ENCODE data around the gene LOXL1. TPM values are rescaled to one million over a fixed set of nuclear protein-coding genes. Genes with fewer than 3 reads are reported as not detected.

Gene LOXL1
- total and polyA plus RNA-seq, 2 of the 13 experiments (the other 11 are each of a cell fraction or from before 2014, with no cell fraction given), result 0.51 to 1.3 TPM

DNA sequence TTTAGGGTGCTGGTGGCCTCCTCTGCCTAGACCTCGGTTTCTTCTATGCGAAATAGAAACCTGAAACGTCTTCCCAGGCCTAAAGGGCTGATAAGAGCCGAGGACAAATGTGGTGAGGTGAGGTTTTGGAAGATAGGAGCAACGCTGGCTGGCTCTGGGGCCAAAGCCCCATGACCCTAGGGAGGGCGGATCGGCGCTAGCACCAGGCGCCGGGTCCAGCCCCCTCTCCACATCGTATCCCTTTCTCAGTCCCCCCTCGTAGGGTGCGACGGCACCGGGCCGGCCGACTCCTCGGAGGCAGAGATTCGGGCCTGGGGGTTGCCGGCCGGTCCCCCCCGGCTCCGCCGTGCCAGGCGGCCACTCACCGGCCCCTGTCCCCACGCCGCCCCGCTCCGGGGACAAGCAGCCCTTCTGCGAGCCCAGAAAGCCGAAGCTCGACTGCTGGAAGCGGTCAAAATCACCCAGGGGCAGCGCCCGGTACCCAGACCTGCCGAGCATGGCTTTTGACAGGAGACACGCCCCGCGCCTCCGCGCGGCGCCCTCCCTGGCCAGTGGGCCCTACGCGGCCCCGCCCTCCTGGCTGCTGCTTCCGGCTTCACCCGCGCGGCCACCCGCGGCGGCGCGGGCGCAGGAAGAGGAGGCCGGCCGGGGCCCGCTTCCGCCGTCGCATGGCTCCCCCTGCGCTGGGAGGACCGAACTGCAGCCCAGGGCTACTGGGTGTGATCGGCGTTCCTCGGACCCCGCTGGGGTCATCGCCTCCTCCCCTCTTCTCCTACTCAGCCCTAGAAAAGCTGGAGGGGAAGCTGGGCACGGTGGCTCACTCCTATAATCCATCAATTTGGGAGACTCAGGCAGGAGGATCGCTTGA, 65.7 kb downstream of the LOXL1 start, which contains the start of gene STOML1 (continued):
- TF ChIP-seq MXD3 (CRISPR knock-in tag; IDR thresholded peaks at IDR 0.05) (no peak), EEA1 (CRISPR knock-in tag; IDR thresholded peaks at IDR 0.05; ENCODE audit: borderline replicate concordance) (no peak), SMAD1 (CRISPR knock-in tag; IDR thresholded peaks at IDR 0.05; ENCODE audit: borderline replicate concordance, low read depth) (no peak; the same call in 1 of the 2 replicates), ZNF225 (CRISPR knock-in tag; IDR thresholded peaks at IDR 0.05) (no peak)
- TF ChIP-seq, protein P1, sequence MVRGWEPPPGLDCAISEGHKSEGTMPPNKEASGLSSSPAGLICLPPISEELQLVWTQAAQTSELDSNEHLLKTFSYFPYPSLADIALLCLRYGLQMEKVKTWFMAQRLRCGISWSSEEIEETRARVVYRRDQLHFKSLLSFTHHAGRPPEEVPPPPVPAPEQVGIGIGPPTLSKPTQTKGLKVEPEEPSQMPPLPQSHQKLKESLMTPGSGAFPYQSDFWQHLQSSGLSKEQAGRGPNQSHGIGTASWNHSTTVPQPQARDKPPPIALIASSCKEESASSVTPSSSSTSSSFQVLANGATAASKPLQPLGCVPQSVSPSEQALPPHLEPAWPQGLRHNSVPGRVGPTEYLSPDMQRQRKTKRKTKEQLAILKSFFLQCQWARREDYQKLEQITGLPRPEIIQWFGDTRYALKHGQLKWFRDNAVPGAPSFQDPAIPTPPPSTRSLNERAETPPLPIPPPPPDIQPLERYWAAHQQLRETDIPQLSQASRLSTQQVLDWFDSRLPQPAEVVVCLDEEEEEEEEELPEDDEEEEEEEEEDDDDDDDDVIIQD (CRISPR knock-in tag; IDR thresholded peaks at IDR 0.05; ENCODE audit: low read depth), result 0 out of 2 replicates have a peak, but pooled peaks have one; percentile 48

DNA sequence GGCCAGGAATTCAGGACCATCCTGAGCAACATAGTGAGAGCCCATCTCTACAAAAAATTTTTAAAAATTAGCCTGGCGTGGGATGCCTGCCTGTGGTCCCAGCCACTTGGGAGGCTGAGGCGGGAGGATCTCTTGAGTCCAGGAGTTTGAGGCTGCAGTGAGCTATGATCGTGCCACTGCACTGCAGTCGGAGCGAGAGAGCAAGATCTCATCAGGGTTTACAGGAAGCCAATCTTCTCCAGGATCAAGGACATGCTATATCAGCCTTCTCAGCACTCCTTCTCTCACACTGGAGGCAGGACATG, 66.3 kb downstream of the LOXL1 start:
- Histone ChIP-seq H3K4me2 (ENCODE audit: low read depth, low read length) (peak overlapping the region; percentile 81), H3K4me3 (replicated peaks in 1 of 3; ENCODE audit: insufficient read depth in 1 of 3, low read depth in 2 of 3, low read length in 3 of 3) (peak overlapping the region; percentile 42 to 91 (median 53)), H4K20me1 (ENCODE audit: insufficient read depth, low read length) (no peaks in the 10 kb centered on the region), H3K4me1 (ENCODE audit: insufficient read depth, low read length) (peaks cover 47% of the 10 kb centered on the region), H2AFZ (ENCODE audit: low read length) (peak overlapping the region; percentile 88), H3K27ac (ENCODE audit: extremely low read length, insufficient read depth, low read length) (no peak overlapping the region), H3K9ac (ENCODE audit: insufficient read depth, low read depth, low read length) (peak overlapping the region; percentile 64), H3K27me3 (ENCODE audit: control insufficient read depth in 1 of 2, insufficient read depth in 2 of 2, low read length in 2 of 2) (no peaks in the 10 kb centered on the region; a peak in 1 of 5 replicates), H3K9me3 (ENCODE audit: low read length) (no peaks in the 10 kb centered on the region), H3K36me3 (replicated peaks in 1 of 2; ENCODE audit: control insufficient read depth in 1 of 2, insufficient read depth in 2 of 2, low read length in 2 of 2) (no peaks in the 10 kb centered on the region; a peak in 1 of 5 replicates), H3K79me2 (ENCODE audit: insufficient read depth, low read length) (peaks cover 12% of the 10 kb centered on the region)
- DNase-seq (ENCODE audit: low spot score) (no peak), ATAC-seq (no peak), FAIRE-seq (no peak)
- BruUV-seq (replicated peaks), result no TSS peak
- intact Hi-C loops (cut with micrococcal nuclease; ENCODE audit: unreplicated experiment) (no loop called here), in situ Hi-C loops (cut with HindIII; ENCODE audit: extremely low pct_ligation_motif_present, low pct_unique_long_range_greater_than_20kb) (no loop called here)
- ChIA-PET CTCF (ENCODE audit: low intra/inter-chr PET ratio, low total read pairs) (no interaction called here), POLR2A (interaction anchor here (1.0 kb wide), 1 partner anchor 44 kb away, joined by 3 read pairs; no protein-coding TSS in a partner anchor)
- WGBS (ENCODE audit: low lambda C conversion rate), result 65% methylated on average over 4 of the region's 5 CpGs
- TF ChIP-seq SAFB2 (CRISPR knock-in tag; IDR thresholded peaks at IDR 0.05; ENCODE audit: borderline replicate concordance, low read depth) (0 out of 2 replicates have a peak, but pooled peaks have one; percentile 0), JUND (CRISPR knock-in tag; IDR thresholded peaks at IDR 0.05) (no peak), ZNF749 (CRISPR knock-in tag; IDR thresholded peaks at IDR 0.05; ENCODE audit: borderline replicate concordance) (peak; percentile 33; the same call in 1 of the 2 replicates), ZNF770 (CRISPR knock-in tag; IDR thresholded peaks at IDR 0.05) (peak; percentile 84), ZSCAN29 (CRISPR knock-in tag; conservative IDR thresholded peaks at IDR 0.05) (0 out of 2 replicates have a peak, but pooled peaks have one; percentile 11), BRF2 (CRISPR knock-in tag; IDR thresholded peaks at IDR 0.05) (no peak), NR1H2 (CRISPR knock-in tag; IDR thresholded peaks at IDR 0.05; ENCODE audit: borderline replicate concordance, low read depth) (0 out of 2 replicates have a peak, but pooled peaks have one; percentile 8), ERF (CRISPR knock-in tag; IDR thresholded peaks at IDR 0.05) (no peak), MEIS1 (CRISPR knock-in tag; IDR thresholded peaks at IDR 0.05; ENCODE audit: borderline replicate concordance) (0 out of 2 replicates have a peak, but pooled peaks have one; percentile 2), TBX3 (IDR thresholded peaks at IDR 0.05; ENCODE audit: borderline replicate concordance) (no peak)
